ENCODE results near the gene ACTR3. TPM values are rescaled to one million over a fixed set of nuclear protein-coding genes. Genes with fewer than 3 reads are reported as not detected.

The ACTR3 gene
- total and polyA plus RNA-seq, 2 of the 8 experiments (the other 6 are each of a cell fraction or from before 2014, with no cell fraction given), result 51.7 to 184 TPM

DNA sequence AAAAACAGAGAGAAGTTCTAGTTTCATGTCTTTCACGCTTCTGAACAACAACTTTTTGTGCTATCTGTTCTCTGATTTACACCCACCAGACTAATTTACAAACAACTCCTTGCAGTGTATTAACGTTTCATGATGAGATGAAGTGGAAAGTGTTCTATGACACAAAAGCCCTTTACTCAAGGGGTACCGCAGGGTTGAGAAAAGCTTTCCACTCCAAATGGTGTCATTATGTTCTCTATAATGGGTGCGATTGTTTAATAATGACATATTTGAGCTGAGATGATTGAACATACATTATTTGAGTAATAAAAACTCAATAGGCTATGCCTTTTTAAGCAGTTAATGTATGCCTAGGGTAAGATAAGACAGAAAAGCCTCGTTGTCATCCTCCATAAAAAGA lies 76.3 kb downstream of the ACTR3 start:
- Histone ChIP-seq H3K27me3 (replicated peaks in 1 of 4; ENCODE audit: control insufficient read depth in 3 of 4, extremely low read depth in 1 of 4, insufficient read depth in 3 of 4, low read length in 3 of 4) (peaks cover 0 to 1% (median 0%) of the 10 kb centered on the region in 4 experiments; a peak in 1 of 7 replicates), H2BK15ac (ENCODE audit: low read length) (no peak overlapping the region), H3K9ac (replicated peaks in 1 of 4; ENCODE audit: extremely low read depth in 1 of 4, low read depth in 3 of 4, low read length in 3 of 4) (no peak overlapping the region), H3K27ac (ENCODE audit: low read depth, low read length) (no peak overlapping the region), H2BK12ac (ENCODE audit: low read depth, low read length) (no peak overlapping the region), H2BK5ac (ENCODE audit: low read depth, low read length) (no peak overlapping the region), H3K23me2 (ENCODE audit: low read depth, low read length) (no peaks in the 10 kb centered on the region), H3K4me1 (replicated peaks in 1 of 4; ENCODE audit: control insufficient read depth in 3 of 4, insufficient read depth in 4 of 4, low read length in 3 of 4) (no peaks in the 10 kb centered on the region), H3K9me3 (ENCODE audit: insufficient read depth in 2 of 2, low read depth in 1 of 2, low read length in 1 of 2) (no peaks in the 10 kb centered on the region), H3K79me1 (ENCODE audit: low read depth, low read length) (no peaks in the 10 kb centered on the region), H3K79me2 (ENCODE audit: control insufficient read depth in 1 of 2, insufficient read depth in 2 of 2, low read length in 2 of 2) (no peaks in the 10 kb centered on the region), H4K91ac (replicated peaks; ENCODE audit: insufficient read length, low read length) (no peak overlapping the region), H4K8ac (ENCODE audit: extremely low read depth, insufficient read depth, low read length) (no peak overlapping the region), H4K5ac (ENCODE audit: insufficient read length, low read depth, low read length) (no peak overlapping the region), H3K23ac (ENCODE audit: insufficient read length) (no peak overlapping the region), H3K4me3 (ENCODE audit: extremely low read depth in 1 of 4, insufficient read depth in 2 of 4, low read depth in 3 of 4, low read length in 4 of 4) (no peak overlapping the region), H2AFZ (ENCODE audit: low read length) (no peak overlapping the region), H3K36me3 (ENCODE audit: control insufficient read depth in 2 of 4, insufficient read depth in 4 of 4, low read length in 3 of 4) (no peaks in the 10 kb centered on the region), H4K20me1 (replicated peaks in 1 of 2; ENCODE audit: control insufficient read depth in 1 of 2, insufficient read depth in 2 of 2, low read length in 2 of 2) (no peaks in the 10 kb centered on the region), H3K56ac (replicated peaks; ENCODE audit: insufficient read length, low read depth, low read length) (no peak overlapping the region), H3K18ac (ENCODE audit: extremely low read depth, low read length) (no peak overlapping the region), H3K4ac (replicated peaks; ENCODE audit: insufficient read length, low read depth, low read length) (no peak overlapping the region), H2AK5ac (ENCODE audit: low read depth, low read length) (no peak overlapping the region), H3K14ac (ENCODE audit: insufficient read length) (no peak overlapping the region), H2BK120ac (replicated peaks; ENCODE audit: low read depth, low read length) (no peak overlapping the region), H3K4me2 (ENCODE audit: insufficient read depth in 1 of 2, low read depth in 2 of 2, low read length in 2 of 2) (no peak overlapping the region), H2BK20ac (ENCODE audit: low read length) (no peak overlapping the region)
- FAIRE-seq, result no peak
- 94% methylated on average over 5 of the region's 5 CpGs; no CpG with 5 or more reads in 1 of the 2 experiments for WGBS, 2 experiments (ENCODE audit: extremely low coverage in 1 of 2, insufficient coverage in 1 of 2, insufficient read length in 1 of 2, insufficient replicate concordance in 2 of 2, low coverage in 1 of 2, low lambda C conversion rate in 2 of 2, missing lambda C conversion rate in 1 of 2)
- ChIA-PET CTCF (ENCODE audit: partially characterized antibody) (interaction anchor here (0.6 to 2.9 kb wide), 21 partner anchors 9 to 586 kb away, joined by 3 to 18 read pairs (median 4); no protein-coding TSS in a partner anchor), POLR2A (ENCODE audit: partially characterized antibody) (no interaction called here)
- no peak for DNase-seq (ENCODE audit: low read depth in 1 of 2, low spot score in 2 of 2)
- TF ChIP-seq JUND (IDR thresholded peaks at IDR 0.05; ENCODE audit: low read length) (no peak), CTBP2 (IDR thresholded peaks at IDR 0.05; ENCODE audit: borderline replicate concordance, insufficient read depth, insufficient read length, low read length) (no peak), CBX5 (IDR thresholded peaks at IDR 0.05; ENCODE audit: low read depth, low read length) (no peak), ZNF274 (IDR thresholded peaks at IDR 0.05; ENCODE audit: borderline replicate concordance, extremely low read depth, low read length) (no peak), TCF12 (IDR thresholded peaks at IDR 0.05; ENCODE audit: low read depth, low read length) (no peak), NANOG (IDR thresholded peaks at IDR 0.05; ENCODE audit: insufficient read depth, low read depth, low read length, poor library complexity, severe bottlenecking) (no peak), TAF7 (optimal IDR thresholded peaks at IDR 0.05; ENCODE audit: borderline replicate concordance, low read depth, low read length) (no peak), EGR1 (IDR thresholded peaks at IDR 0.05; ENCODE audit: borderline replicate concordance, low read depth, low read length) (no peak), GTF2F1 (IDR thresholded peaks at IDR 0.05; ENCODE audit: borderline replicate concordance, low read depth, low read length) (no peak), BRCA1 (IDR thresholded peaks at IDR 0.05; ENCODE audit: low read depth, low read length) (no peak), ASH2L (IDR thresholded peaks at IDR 0.05; ENCODE audit: low read length) (no peak)
- TF ChIP-seq, protein P1, sequence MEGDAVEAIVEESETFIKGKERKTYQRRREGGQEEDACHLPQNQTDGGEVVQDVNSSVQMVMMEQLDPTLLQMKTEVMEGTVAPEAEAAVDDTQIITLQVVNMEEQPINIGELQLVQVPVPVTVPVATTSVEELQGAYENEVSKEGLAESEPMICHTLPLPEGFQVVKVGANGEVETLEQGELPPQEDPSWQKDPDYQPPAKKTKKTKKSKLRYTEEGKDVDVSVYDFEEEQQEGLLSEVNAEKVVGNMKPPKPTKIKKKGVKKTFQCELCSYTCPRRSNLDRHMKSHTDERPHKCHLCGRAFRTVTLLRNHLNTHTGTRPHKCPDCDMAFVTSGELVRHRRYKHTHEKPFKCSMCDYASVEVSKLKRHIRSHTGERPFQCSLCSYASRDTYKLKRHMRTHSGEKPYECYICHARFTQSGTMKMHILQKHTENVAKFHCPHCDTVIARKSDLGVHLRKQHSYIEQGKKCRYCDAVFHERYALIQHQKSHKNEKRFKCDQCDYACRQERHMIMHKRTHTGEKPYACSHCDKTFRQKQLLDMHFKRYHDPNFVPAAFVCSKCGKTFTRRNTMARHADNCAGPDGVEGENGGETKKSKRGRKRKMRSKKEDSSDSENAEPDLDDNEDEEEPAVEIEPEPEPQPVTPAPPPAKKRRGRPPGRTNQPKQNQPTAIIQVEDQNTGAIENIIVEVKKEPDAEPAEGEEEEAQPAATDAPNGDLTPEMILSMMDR (IDR thresholded peaks at IDR 0.05; ENCODE audit: control extremely low read depth in 1 of 3, insufficient read depth in 1 of 3, low read depth in 1 of 3, low read length in 3 of 3), result no peak
